ENCODE results near the gene TPRG1. TPM values are rescaled to one million over a fixed set of nuclear protein-coding genes. Genes with fewer than 3 reads are reported as not detected.

The TPRG1 gene
- total and polyA plus RNA-seq, 2 of the 4 experiments (the other 2 are of a cell fraction), result 0.17 TPM; not detected in 1

DNA sequence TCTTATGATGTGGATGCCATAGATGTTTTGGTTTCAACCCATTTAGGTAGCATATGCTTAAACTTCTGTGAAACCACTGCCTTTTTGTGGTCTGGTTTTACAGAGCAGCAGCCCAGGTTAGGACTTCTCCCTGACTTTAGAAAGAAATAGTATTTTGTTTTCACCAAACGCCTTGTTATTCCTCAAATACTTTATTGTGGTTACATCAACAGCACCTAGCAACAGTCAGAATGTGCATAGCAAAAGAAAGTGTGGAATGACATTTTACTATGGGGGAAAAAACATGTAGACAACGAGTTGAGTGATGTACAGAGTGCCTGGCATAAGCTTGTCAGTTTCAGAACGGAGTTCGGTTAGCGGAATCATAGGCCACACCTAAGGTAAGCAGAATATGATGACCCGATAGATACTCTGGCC lies 159.2 kb downstream of the TPRG1 start:
- no peaks in the 10 kb centered on the region for H3K27me3 ChIP-seq (ENCODE audit: control insufficient read depth, insufficient read depth, low read length)
- H3K18ac ChIP-seq (ENCODE audit: low read depth, low read length), result no peak overlapping the region
- ATAC-seq (ENCODE audit: low read depth) (no peak), DNase-seq (no peak)
- no peak overlapping the region for H2AK5ac ChIP-seq (ENCODE audit: low read depth, low read length)
- H3K14ac ChIP-seq (replicated peaks; ENCODE audit: low read depth, low read length), result no peak overlapping the region
- H3K9me1 ChIP-seq (ENCODE audit: insufficient read depth, low read length), result no peaks in the 10 kb centered on the region
- dilution Hi-C loops (cut with HindIII; ENCODE audit: low sequenced_read_pairs, unreplicated experiment) (no loop called here), intact Hi-C loops (cut with micrococcal nuclease) (no loop called here), in situ Hi-C loops (cut with MboI; ENCODE audit: low sequenced_read_pairs) (no loop called here)
- H3K27ac ChIP-seq (ENCODE audit: insufficient read depth, low read length), result no peak overlapping the region
- no peak overlapping the region for H2BK5ac ChIP-seq (ENCODE audit: low read depth, low read length, poor library complexity, severe bottlenecking)
- H2AK9ac ChIP-seq (replicated peaks; ENCODE audit: low read depth, low read length, poor library complexity), result no peak overlapping the region
- H4K5ac ChIP-seq (ENCODE audit: low read depth, low read length), result no peak overlapping the region
- no peaks in the 10 kb centered on the region for H3K36me3 ChIP-seq (ENCODE audit: control insufficient read depth, insufficient read depth, low read length)
- no peak overlapping the region for H2BK120ac ChIP-seq (ENCODE audit: low read depth, low read length)
- H3K9me3 ChIP-seq (ENCODE audit: control insufficient read depth, insufficient read depth, low read length), result no peaks in the 10 kb centered on the region
- H3K23ac ChIP-seq (ENCODE audit: low read depth, low read length), result no peak overlapping the region
- no peak overlapping the region for H4K91ac ChIP-seq (ENCODE audit: insufficient read depth, low read depth, low read length)
- no peak overlapping the region for H4K8ac ChIP-seq (ENCODE audit: low read depth in 2 of 2, low read length in 2 of 2)
- ChIA-PET POLR2A (ENCODE audit: unreplicated experiment) (no interaction called here), CTCF (interaction anchor here (1.1 kb wide), 1 partner anchor 9 kb away, joined by 5 read pairs; no protein-coding TSS in a partner anchor)
- H3K79me1 ChIP-seq (ENCODE audit: low read depth in 1 of 2, low read length in 2 of 2), result no peaks in the 10 kb centered on the region
- H2AFZ ChIP-seq (replicated peaks; ENCODE audit: low read length, poor library complexity), result no peak overlapping the region
- no peak overlapping the region for H2BK20ac ChIP-seq (ENCODE audit: low read depth, low read length)
- WGBS, 2 experiments (ENCODE audit: extremely low coverage in 2 of 2, insufficient read length in 1 of 2), result 72% methylated on average over 4 of the region's 6 CpGs; no CpG with 5 or more reads in 1 of the 2 experiments
- no peaks in the 10 kb centered on the region for H3K4me1 ChIP-seq (ENCODE audit: control insufficient read depth, insufficient read depth, low read length)
- no peak overlapping the region for H3K4me2 ChIP-seq (ENCODE audit: low read depth, low read length)
- H3K9ac ChIP-seq (ENCODE audit: low read depth, low read length), result no peak overlapping the region
- no peak overlapping the region for H3K56ac ChIP-seq (ENCODE audit: extremely low read depth, insufficient read depth, low read length)
- no TSS peak for BruUV-seq (replicated peaks)
- no peak for TF ChIP-seq CHD1 (IDR thresholded peaks at IDR 0.05; ENCODE audit: low read depth, low read length)
- no peak for TF ChIP-seq CTCF (conservative IDR thresholded peaks at IDR 0.05; ENCODE audit: low read depth, low read length)
- TF ChIP-seq RFX5 (IDR thresholded peaks at IDR 0.05; ENCODE audit: low read depth, low read length), result no peak
- no peak for TF ChIP-seq RCOR1 (IDR thresholded peaks at IDR 0.05; ENCODE audit: insufficient replicate concordance, low read length)
- no peak for TF ChIP-seq ELK1 (IDR thresholded peaks at IDR 0.05; ENCODE audit: borderline replicate concordance, low read depth, low read length)
- no peak for TF ChIP-seq USF2 (IDR thresholded peaks at IDR 0.05; ENCODE audit: low read depth, low read length)
- no peak for TF ChIP-seq CEBPB (IDR thresholded peaks at IDR 0.05; ENCODE audit: low read depth, low read length)
- no peak for TF ChIP-seq SMC3 (IDR thresholded peaks at IDR 0.05; ENCODE audit: low read depth, low read length)
- no peak for TF ChIP-seq RAD21 (IDR thresholded peaks at IDR 0.05; ENCODE audit: low read length)
- no peak for TF ChIP-seq NFE2L2 (IDR thresholded peaks at IDR 0.05; ENCODE audit: low read depth, low read length)
- no peaks in the 10 kb centered on the region for H4K20me1 ChIP-seq (ENCODE audit: insufficient read depth, low read length)
- no peak overlapping the region for H3K4me3 ChIP-seq (ENCODE audit: insufficient read depth, low read depth, low read length)
- no peak overlapping the region for H2BK15ac ChIP-seq (ENCODE audit: low read depth, low read length)
- H3K4ac ChIP-seq (ENCODE audit: low read depth, low read length), result no peak overlapping the region
